Stomach smooth muscle (tissue), 2 donors: ENCODE results near the gene APEX1.

Experiments used
- H3K27ac ChIP-seq: one replicate; pipeline ENCODE4 v1.7.0; 2013; ENCODE audit warnings: mild to moderate bottlenecking, low read length, inconsistent platforms
- H3K27me3 ChIP-seq, 2 donors: one replicate each; pipeline ENCODE4 v1.7.0; 2013; ENCODE audit warnings: low read length in 2 of 2; ENCODE audit not compliant: insufficient read depth in 2 of 2, control insufficient read depth in 1 of 2
- H3K36me3 ChIP-seq, 2 donors: one replicate each; pipeline ENCODE4 v1.7.0; 2013; ENCODE audit warnings: low read length in 2 of 2; ENCODE audit not compliant: control insufficient read depth in 2 of 2, insufficient read depth in 2 of 2
- H3K4me1 ChIP-seq: one replicate; pipeline ENCODE4 v1.7.0; 2013; ENCODE audit warnings: low read length; ENCODE audit not compliant: control insufficient read depth, insufficient read depth
- H3K4me3 ChIP-seq, 2 donors: one replicate each; pipeline ENCODE4 v1.7.0; 2013; ENCODE audit warnings: low read length in 2 of 2
- H3K9ac ChIP-seq, 2 donors: one replicate each; pipeline ENCODE4 v1.7.0; 2013; ENCODE audit warnings: low read length in 2 of 2, mild to moderate bottlenecking in 1 of 2
- H3K9me3 ChIP-seq, 2 donors: one replicate each; pipeline ENCODE4 v1.7.0; 2013; ENCODE audit warnings: low read length in 2 of 2; ENCODE audit not compliant: control insufficient read depth in 2 of 2
- donor health status: healthy.
- donor health status: Pancreatic carcinoma.

APEX1 gene

DNA sequence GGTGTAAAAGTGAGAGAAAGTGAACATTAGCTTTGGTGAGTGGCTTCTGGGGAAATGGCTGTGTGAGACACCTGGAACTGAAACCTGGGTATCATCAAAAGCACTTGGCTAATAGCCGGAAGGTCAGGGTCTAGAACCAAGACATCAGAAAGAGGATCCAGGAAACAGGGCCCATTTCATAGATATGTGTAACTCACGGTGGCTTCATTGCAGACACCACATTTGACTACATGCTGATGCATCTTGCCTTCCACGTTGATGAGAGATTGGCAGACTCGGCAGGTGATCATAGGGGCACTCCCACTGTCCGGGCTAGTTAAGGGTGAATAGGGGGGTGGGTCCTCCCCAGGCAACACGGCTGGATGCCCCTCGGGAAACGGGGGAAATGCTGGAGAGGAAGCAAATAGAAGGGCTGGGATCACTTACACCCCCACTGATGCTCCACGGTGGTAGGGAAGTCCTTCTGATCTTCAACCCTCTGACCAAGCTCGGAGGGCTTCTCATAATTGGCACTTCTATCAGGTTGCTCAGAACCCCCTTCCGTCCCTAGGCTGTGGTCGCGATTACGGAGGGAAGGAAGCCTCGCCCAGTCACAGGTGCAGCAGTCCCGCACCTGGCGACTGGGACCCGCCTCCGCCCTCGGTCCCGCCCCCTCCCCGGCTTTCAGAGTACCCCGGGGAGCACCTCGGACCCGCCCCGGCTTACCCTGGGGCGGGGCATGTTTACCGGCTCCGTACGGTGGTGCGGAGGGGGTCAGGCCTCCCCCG lies 5.6 kb downstream of the APEX1 start:
- H3K4me3 ChIP-seq, result peak overlapping the region; percentile 91 to 94
- H3K27ac ChIP-seq, result peak overlapping the region; percentile 90
- peak overlapping the region; percentile 86 to 90 for H3K9ac ChIP-seq
- H3K4me1 ChIP-seq, result peaks cover 33% of the 10 kb centered on the region
- peaks cover 26 to 27% of the 10 kb centered on the region in 2 donors for H3K36me3 ChIP-seq
- no peaks in the 10 kb centered on the region for H3K27me3 ChIP-seq
- H3K9me3 ChIP-seq, result no peaks in the 10 kb centered on the region

DNA sequence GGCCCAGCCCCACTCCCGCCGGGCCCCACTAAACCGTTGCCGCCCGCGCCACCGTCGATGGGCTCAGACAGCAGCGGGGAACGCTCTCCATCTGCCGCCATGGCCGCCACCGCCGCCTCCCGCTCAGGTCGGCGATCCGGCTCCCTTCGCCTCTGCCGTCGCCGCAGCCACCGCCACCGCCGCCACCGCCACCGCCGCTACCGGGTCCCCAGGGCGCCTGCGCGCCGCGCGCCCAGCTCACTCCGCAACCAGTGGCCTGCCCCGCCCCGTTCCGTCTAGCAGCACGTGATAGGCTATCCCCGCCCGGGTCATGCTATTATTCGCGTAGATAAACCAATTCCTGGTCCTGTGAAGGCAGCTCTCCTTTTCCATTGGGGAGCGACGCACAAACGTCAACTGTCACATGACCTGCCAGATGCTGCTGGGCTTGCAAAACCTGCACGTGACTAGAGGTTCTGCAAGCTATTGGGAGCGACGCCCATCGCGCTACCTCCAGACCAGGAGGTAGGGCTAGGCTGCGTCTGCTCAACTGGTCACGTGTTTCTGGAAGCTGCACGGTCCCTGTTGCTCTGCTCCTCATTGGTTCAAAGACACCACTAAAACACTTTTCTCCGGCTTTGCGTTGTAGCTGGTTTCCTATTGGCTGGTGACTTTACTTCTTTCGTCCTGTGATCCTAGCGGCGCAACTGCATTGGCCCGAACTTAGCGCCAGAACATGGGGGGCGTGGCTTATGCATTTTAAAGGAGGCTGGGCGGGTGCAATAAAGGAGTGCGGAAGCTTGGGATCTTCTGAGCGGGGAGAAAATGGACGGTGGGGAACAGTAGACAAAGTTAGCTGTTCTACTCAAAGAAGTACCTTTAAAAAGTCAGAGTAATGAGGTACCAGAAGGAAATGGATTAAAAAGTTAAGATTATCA lies 6.5 kb downstream of the APEX1 start, which contains the start of gene PIP4P1:
TSS of gene PIP4P1 (minus strand) at position 210 of the 917 bp plus-strand sequence. CDS start at position 101, 109 bp downstream.
- Histone ChIP-seq H3K4me3 (peak within 1 kb of the TSS; percentile 91 to 94), H3K27ac (peak within 1 kb of the TSS; percentile 90), H3K4me1 (peaks cover 28% of the 10 kb centered on the region), H3K9ac (peak within 1 kb of the TSS; percentile 86 to 90), H3K36me3 (peaks cover 26 to 27% of the 10 kb centered on the region in 2 donors), H3K9me3 (no peaks in the 10 kb centered on the region), H3K27me3 (no peaks in the 10 kb centered on the region)

DNA sequence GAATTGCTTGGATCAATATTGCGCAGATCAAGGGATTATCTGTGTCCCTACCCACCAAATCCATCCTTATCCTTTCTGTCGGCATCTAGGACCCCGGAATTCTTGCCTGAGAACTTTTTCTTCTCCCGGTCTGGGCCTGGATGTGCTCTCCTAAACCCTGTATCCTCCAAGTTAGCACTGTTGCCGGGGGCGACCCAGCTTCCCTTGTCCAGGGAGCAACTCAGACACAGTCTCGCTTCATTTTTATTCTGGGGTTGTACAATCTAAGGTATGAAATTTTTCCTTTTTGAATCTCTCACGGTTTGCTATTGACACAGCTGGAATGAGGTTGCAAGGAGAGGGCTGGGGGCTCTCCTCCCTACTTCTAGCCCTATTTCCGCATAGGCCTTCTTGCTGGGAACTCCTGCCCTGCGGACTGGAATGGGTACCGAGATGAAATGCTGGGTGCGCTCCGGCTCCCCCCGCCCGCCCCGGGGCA lies 13.8 kb downstream of the APEX1 start:
- Histone ChIP-seq H3K4me1 (peaks cover 19% of the 10 kb centered on the region), H3K27ac (peak overlapping the region; percentile 85), H3K9ac (peak overlapping the region; percentile 83 to 85), H3K4me3 (peak overlapping the region; percentile 94 to 98), H3K9me3 (no peaks in the 10 kb centered on the region), H3K36me3 (no peaks in the 10 kb centered on the region), H3K27me3 (no peaks in the 10 kb centered on the region)

DNA sequence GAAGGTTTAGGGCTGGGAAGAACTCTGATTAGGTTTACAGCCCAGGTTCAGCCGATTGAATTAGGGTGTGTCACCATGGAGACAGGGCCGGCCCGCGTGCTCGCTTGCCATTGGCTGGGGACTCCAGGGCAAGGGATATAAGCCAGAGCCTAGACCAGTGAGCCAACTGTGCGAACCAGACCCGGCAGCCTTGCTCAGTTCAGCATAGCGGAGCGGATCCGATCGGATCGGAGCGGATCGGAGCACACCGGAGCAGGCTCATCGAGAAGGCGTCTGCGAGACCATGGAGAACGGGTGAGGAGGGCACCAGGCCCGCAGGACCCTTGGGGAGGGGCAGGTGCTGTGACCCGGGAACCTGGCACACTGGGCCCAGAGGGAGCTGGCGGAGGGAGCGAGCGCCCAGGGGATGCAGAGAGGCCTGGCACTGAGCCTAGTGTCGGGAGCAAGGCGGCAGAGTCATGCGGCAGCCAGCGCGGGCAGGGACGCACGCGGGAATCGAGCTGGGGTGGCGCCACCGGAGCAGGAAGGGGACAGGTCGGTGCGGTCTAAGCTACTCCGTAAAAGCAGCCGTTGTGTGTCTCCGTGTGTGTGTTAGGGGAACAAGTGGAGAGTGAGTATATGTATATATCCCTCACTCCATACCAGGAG lies 14.3 kb downstream of the APEX1 start, which contains the start of gene PNP:
TSS of gene PNP (plus strand) at position 165 of the 648 bp plus-strand sequence. CDS start at position 284, 119 bp downstream.
- Histone ChIP-seq H3K4me3 (peak within 1 kb of the TSS; percentile 94 to 98), H3K27ac (peak within 1 kb of the TSS; percentile 85), H3K4me1 (peaks cover 19% of the 10 kb centered on the region), H3K36me3 (no peaks in the 10 kb centered on the region), H3K9me3 (no peaks in the 10 kb centered on the region), H3K27me3 (no peaks in the 10 kb centered on the region), H3K9ac (peak within 1 kb of the TSS; percentile 83 to 85)

DNA sequence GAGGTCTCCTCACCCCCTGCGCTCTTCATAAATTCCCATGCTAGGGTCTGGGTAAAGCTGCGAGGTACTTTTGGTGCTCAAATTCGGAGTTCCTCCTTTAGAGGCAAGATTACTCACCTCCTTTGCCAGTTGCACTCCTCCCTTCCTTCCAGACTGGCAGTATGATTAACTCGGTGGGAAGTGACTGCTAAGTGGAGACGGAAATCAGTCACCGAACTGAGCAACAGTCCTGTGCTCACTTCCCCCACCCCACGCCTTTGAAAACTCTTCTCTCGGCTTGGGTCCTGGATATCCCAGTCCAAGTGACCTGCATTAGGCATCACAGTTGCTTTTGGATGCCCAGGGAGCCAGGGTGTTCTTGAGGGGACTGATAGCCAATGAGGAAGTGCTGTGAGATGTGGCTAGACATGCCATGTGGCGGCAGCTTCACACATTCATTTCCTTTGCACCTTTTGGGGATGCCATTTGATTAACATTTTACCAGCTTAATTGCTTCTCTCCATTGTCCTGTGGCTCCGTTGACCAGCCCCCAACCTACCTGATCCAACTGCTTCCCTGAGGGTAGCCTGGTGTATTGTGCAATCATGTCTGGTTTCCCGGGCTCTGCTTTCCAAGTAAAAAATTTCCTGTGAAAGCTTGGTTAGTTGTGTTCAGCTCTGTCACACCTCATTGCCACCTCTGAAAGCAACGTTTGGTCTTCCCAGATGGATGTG lies 15.0 kb downstream of the APEX1 start:
- peak overlapping the region; percentile 94 to 98 for H3K4me3 ChIP-seq

DNA sequence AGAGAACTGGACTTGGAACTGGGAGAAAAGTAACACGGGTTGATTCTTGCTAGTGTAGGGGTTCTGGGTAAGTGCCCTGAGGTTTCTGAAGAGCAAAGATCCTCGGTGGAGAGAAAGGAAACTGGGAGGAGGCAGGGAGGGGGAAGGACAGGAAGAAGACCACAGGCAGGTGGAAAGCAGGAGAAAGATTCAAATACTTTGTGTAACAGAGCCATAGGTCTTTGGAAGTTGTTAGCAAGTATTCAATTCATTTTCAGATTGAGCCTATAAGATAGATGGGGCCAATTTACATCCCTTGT lies 15.5 kb downstream of the APEX1 start:
- Histone ChIP-seq H3K4me3 (peak overlapping the region; percentile 94 to 98), H3K9ac (peak overlapping the region in 1 of 2 donors; percentile 83)

More for the DNA sequence above, 15.0 kb downstream of the APEX1 start:
- no peaks in the 10 kb centered on the region for H3K9me3 ChIP-seq
- H3K4me1 ChIP-seq, result peaks cover 19% of the 10 kb centered on the region
- peak overlapping the region; percentile 83 to 85 for H3K9ac ChIP-seq
- H3K27me3 ChIP-seq, result no peaks in the 10 kb centered on the region
- H3K27ac ChIP-seq, result peak overlapping the region; percentile 85
- peaks cover 0 to 2% of the 10 kb centered on the region in 2 donors for H3K36me3 ChIP-seq

DNA sequence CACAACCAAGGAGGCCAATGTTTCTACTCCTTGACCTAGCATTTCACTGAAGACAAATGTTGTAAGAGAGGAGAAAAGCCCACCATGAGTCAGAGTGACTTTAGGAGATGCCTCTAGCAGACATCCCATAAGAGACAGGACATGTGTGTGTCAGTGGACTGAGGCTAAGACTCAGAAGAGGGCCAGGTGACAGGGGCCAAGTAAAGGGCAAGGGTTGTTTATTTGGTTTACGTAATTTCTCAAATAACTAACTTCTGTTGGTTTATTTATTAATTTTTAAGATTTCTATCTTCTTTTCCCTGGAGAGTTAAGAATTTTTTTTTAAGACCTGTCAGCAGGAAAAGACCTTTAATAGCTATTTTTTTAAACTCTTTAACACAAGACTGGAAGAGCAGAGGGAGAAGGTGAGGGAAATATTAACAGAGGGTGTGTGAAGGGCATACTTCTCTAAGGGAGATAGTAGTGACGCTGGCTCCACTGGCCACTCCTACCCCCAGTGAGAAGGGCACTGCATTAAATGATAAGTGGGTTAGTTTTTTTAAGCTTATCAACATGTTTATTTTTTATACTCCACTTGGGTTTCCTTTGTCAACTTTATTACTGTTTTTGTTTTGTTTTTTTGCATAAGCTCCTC lies 17.6 kb downstream of the APEX1 start:
- no peak overlapping the region for H3K4me3 ChIP-seq
- H3K9ac ChIP-seq, result no peak overlapping the region
- no peaks in the 10 kb centered on the region for H3K9me3 ChIP-seq
- H3K27me3 ChIP-seq, result no peaks in the 10 kb centered on the region
- peaks cover 19% of the 10 kb centered on the region for H3K4me1 ChIP-seq
- H3K36me3 ChIP-seq, result peaks cover 0 to 7% of the 10 kb centered on the region in 2 donors
- no peak overlapping the region for H3K27ac ChIP-seq

More for the DNA sequence above, 15.5 kb downstream of the APEX1 start:
- Histone ChIP-seq H3K9me3 (no peaks in the 10 kb centered on the region), H3K36me3 (peaks cover 0 to 5% of the 10 kb centered on the region in 2 donors), H3K27ac (no peak overlapping the region), H3K4me1 (peaks cover 19% of the 10 kb centered on the region), H3K27me3 (no peaks in the 10 kb centered on the region)

DNA sequence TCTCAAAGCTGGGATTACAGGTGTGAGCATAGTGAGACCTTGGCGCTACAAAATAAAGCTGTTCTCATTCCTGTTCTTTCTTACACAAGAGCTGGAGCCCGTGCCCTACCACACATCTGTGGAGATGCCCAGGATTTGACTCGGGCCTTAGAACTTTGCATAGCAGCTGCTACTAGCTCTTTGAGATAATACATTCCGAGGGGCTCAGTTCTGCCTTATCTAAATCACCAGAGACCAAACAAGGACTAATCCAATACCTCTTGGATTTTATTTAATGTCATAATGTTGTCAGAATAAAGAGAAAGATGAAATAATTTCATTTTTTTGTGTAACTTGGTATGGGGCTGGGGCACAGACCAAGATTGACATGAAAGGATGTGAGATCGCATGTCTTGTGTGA lies 21.8 kb downstream of the APEX1 start:
- Histone ChIP-seq H3K27ac (no peak overlapping the region), H3K4me1 (no peaks in the 10 kb centered on the region), H3K27me3 (no peaks in the 10 kb centered on the region), H3K9me3 (no peaks in the 10 kb centered on the region), H3K9ac (no peak overlapping the region), H3K4me3 (no peak overlapping the region), H3K36me3 (peaks cover 0 to 7% of the 10 kb centered on the region in 2 donors)

DNA sequence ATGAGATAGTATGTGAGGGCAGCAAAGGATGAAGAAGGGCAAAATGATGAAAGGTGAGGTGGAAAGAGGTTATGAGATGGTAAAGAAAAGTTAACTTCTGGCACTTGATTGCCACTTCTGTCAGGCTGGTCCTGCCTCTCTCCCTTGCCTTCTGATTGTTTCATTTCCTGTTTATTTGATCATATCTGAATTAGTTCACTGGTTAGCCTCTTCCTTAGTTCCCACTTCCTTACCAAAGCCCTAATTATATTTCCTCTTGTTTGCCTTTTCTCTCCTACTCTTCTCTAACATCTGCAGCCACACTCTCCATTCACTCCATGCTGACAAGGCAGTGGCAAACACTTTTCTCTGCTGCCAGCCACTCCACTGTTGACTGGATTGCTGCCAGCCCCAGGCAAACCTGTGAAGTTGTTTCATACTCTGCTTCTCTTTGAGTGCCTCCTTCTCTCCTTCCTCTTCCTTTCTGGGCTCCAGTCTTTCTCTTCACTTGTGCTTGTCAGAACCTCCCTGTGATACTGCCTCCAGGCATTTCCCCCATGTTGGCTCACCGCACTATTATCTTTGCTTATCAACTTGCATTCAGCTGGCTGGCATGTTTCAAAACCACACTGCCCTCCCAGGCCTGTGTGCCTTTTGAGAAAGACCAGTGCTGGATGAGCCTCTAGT lies 22.3 kb downstream of the APEX1 start:
- H3K4me1 ChIP-seq, result no peaks in the 10 kb centered on the region
- peak overlapping the region; percentile 18 for H3K27ac ChIP-seq
- no peak overlapping the region for H3K4me3 ChIP-seq
- H3K9me3 ChIP-seq, result no peaks in the 10 kb centered on the region
- no peak overlapping the region for H3K9ac ChIP-seq
- H3K27me3 ChIP-seq, result no peaks in the 10 kb centered on the region
- peaks cover 0 to 7% of the 10 kb centered on the region in 2 donors for H3K36me3 ChIP-seq
